Limb (tissue), 2 donors: Measurements from ENCODE around the gene C19orf38.
A peak's percentile ranks its signal among the peaks of the same experiment; 100 is the strongest.

Experiments
- DNase-seq, 2 donors: peaks; one replicate each; pipeline ENCODE4 v3.0.0-alpha.2; 2016; ENCODE audit errors: extremely low spot score in 2 of 2

Gene C19orf38

GRCh38 chr19:10907925-10908324 lies 59.7 kb downstream of the C19orf38 start:
- DNase-seq = no peak

GRCh38 chr19:10908380-10908960 lies 60.3 kb downstream of the C19orf38 start:
- no peak for DNase-seq

GRCh38 chr19:10911579-10912363 lies 63.6 kb downstream of the C19orf38 start:
- no peak for DNase-seq

GRCh38 chr19:10912619-10913018 lies 64.4 kb downstream of the C19orf38 start:
- no peak for DNase-seq

GRCh38 chr19:10913716-10914340 lies 65.6 kb downstream of the C19orf38 start:
- no peak for DNase-seq

- peak in 1 of 2 donors; percentile 18 for DNase-seq
Measured at GRCh38 chr19:10915130-10916091, 67.2 kb downstream of the C19orf38 start.

GRCh38 chr19:10916602-10917001 lies 68.4 kb downstream of the C19orf38 start:
- DNase-seq = no peak

- DNase-seq = no peak
Measured at GRCh38 chr19:10918359-10918758, 70.1 kb downstream of the C19orf38 start.
